Lower lobe of right lung (tissue), 2 donors: ENCODE measurements around the gene JMJD1C. TPM values are rescaled to one million over a fixed set of nuclear protein-coding genes. Genes with fewer than 3 reads are reported as not detected.

Experiments used
- ATAC-seq, 2 donors: fragments of 200-7000 bp; cut with Tn5 transposase; one replicate each; pipeline ENCODE4 v1.9.1; 2020 to 2022; ENCODE audit warnings: mild to moderate bottlenecking in 2 of 2, moderate library complexity in 2 of 2
- DNase-seq: peaks from one replicate; pipeline ENCODE4 v3.0.0-alpha.2; 2020
- H3K27ac ChIP-seq: fragments of 200-600 bp; one replicate; pipeline ENCODE4 v1.8.0; 2022
- H3K27me3 ChIP-seq: fragments of 200-600 bp; one replicate; pipeline ENCODE4 v1.8.0; 2022; ENCODE audit warnings: low read depth
- H3K36me3 ChIP-seq: fragments of 200-600 bp; one replicate; pipeline ENCODE4 v1.8.0; 2022; ENCODE audit warnings: mild to moderate bottlenecking
- H3K4me1 ChIP-seq: fragments of 200-600 bp; one replicate; pipeline ENCODE4 v1.8.0; 2022
- H3K4me3 ChIP-seq: fragments of 200-600 bp; one replicate; pipeline ENCODE4 v1.8.0; 2022; ENCODE audit warnings: mild to moderate bottlenecking
- H3K9me3 ChIP-seq: fragments of 200-600 bp; one replicate; pipeline ENCODE4 v1.8.0; 2022
- intact Hi-C: fragments of 100-400 bp; cut with DNase I; formaldehyde crosslinking; loops from one replicate; pipeline ENCODE4 v1.11.0; 2022
- total RNA-seq: library from RNA; stranded (reverse); fragmentation: NEBNext Ultra II Directional; extraction: Animal tissue kit (Norgen Biotek cat#: 25700); gene quantifications from one replicate; pipeline ENCODE4 v1.2.1, GENCODE V29; 2021
- TF ChIP-seq, protein P1 (sequence below): fragments of 200-600 bp; IDR thresholded peaks from one replicate; pipeline ENCODE4 v1.8.0; 2022; ENCODE audit warnings: antibody characterized with exemption, mild to moderate bottlenecking
- donor health status: DM: no; HTN: yes; CAD: no; lungs with severe emphysema.

JMJD1C gene
- total RNA-seq, 1 donor from 2014 or later = 100.0 TPM

DNA sequence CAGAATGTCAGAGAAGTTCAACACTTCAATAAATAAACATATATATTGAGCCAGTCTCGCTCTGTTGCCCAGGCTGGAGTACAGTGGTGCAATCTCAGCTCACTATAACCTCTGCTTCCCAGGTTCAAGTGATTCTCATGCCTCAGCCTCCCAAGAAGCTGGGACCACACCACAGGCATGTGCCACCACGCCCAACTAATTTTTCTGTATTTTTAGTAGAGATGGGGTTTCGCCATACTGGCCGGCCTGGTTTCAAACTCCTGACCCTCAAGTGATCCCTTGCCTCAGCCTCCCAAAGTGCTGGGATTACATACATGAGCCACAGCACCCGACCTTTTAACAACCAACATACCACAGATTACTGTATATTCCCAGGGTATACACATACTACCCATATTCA, 134.2 kb downstream of the JMJD1C start:
- ATAC-seq (no peak), DNase-seq (no peak)
- H3K9me3 ChIP-seq = no peaks in the 10 kb centered on the region
- no peaks in the 10 kb centered on the region for H3K4me1 ChIP-seq
- intact Hi-C loops = no loop called here
- H3K36me3 ChIP-seq = no peaks in the 10 kb centered on the region
- TF ChIP-seq, protein P1, sequence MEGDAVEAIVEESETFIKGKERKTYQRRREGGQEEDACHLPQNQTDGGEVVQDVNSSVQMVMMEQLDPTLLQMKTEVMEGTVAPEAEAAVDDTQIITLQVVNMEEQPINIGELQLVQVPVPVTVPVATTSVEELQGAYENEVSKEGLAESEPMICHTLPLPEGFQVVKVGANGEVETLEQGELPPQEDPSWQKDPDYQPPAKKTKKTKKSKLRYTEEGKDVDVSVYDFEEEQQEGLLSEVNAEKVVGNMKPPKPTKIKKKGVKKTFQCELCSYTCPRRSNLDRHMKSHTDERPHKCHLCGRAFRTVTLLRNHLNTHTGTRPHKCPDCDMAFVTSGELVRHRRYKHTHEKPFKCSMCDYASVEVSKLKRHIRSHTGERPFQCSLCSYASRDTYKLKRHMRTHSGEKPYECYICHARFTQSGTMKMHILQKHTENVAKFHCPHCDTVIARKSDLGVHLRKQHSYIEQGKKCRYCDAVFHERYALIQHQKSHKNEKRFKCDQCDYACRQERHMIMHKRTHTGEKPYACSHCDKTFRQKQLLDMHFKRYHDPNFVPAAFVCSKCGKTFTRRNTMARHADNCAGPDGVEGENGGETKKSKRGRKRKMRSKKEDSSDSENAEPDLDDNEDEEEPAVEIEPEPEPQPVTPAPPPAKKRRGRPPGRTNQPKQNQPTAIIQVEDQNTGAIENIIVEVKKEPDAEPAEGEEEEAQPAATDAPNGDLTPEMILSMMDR = no peak
- no peak overlapping the region for H3K4me3 ChIP-seq
- H3K27ac ChIP-seq = no peak overlapping the region
- no peaks in the 10 kb centered on the region for H3K27me3 ChIP-seq

DNA sequence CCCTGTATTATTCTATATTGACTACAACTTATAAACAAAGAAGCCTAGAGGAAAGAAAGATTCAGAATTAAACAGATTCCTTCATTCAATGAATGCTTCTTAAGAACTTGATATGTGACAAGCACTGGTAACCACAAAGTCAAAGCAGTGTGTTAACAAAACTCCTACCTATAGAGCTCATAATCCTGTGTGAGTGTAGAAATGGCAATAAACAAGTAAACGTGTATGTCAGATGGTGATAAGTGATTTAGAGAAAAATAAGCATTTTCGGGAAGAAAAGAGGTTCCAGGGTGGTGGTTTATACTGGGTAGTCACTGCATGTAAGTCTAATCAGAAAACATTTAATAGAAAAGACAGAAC, 141.3 kb downstream of the JMJD1C start:
- intact Hi-C loops = no loop called here
- Histone ChIP-seq H3K4me1 (no peaks in the 10 kb centered on the region), H3K4me3 (no peak overlapping the region), H3K36me3 (no peaks in the 10 kb centered on the region), H3K9me3 (no peaks in the 10 kb centered on the region), H3K27me3 (no peaks in the 10 kb centered on the region), H3K27ac (no peak overlapping the region)
- TF ChIP-seq, protein P1 = no peak
- DNase-seq (no peak), ATAC-seq (no peak)

DNA sequence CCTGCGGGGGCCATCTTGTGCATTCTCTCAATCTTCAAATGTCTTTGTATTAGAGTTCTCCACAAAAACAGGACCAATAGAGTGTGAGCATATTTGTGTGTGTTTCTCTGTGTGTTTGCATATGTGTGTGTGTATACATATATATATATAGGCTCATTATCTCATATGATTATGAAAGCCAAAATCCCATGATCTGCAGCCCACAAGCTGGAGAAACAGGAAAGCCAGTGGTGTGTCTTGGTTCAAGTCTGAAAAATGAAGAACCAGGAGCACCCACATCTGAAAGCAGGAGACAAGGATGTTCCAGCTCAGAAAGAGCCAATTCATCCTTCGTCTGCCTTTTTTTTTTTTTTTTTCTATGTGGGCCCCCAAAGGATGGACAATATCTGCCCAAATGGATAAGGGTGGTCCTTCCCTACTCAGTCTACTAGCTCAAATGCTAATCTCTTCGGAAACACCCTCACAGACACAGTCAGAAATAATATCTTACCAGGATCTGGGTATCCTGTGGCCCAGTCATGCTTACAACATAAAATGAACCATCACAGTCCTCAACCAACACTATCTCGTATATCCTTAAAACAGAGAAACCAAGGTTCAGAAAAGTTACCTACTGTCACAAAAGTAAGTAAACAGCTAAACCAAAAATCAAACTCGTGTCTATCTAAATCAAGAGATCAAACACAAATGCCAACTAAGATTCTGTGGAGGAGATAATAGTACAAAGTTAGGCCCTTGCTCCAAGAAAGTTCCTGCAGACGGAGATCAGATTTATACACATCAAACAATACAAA, 141.9 kb downstream of the JMJD1C start:
- no peak for DNase-seq
- intact Hi-C loops = no loop called here
- no peaks in the 10 kb centered on the region for H3K9me3 ChIP-seq
- TF ChIP-seq, protein P1 = no peak
- H3K4me1 ChIP-seq = no peaks in the 10 kb centered on the region
- no peak overlapping the region for H3K4me3 ChIP-seq
- no peaks in the 10 kb centered on the region for H3K27me3 ChIP-seq
- ATAC-seq = no peak
- H3K36me3 ChIP-seq = no peaks in the 10 kb centered on the region
- H3K27ac ChIP-seq = no peak overlapping the region

DNA sequence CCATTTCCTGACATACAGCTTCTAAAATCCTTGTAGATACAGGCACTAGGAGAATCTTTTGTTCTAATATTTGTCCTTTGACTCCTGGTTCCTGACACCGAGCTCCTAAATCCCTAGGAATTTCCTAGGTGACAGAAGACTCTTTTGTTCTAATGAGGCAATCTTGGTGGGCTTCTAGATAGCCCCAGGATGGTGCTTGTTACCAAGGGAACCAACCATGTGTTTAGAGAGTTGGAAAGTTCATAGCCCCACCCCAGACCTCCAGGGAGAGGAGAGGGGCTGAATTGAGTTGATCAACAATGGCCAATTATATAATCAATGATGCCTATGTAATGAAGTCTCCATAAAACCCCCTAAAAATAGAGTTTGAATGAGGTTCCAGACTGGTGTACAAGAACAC, 145.1 kb downstream of the JMJD1C start:
- Histone ChIP-seq H3K4me1 (no peaks in the 10 kb centered on the region), H3K27me3 (no peaks in the 10 kb centered on the region), H3K4me3 (no peak overlapping the region), H3K27ac (no peak overlapping the region), H3K36me3 (no peaks in the 10 kb centered on the region), H3K9me3 (no peaks in the 10 kb centered on the region)
- intact Hi-C loops = no loop called here
- DNase-seq (no peak), ATAC-seq (no peak)
- TF ChIP-seq, protein P1 = no peak

DNA sequence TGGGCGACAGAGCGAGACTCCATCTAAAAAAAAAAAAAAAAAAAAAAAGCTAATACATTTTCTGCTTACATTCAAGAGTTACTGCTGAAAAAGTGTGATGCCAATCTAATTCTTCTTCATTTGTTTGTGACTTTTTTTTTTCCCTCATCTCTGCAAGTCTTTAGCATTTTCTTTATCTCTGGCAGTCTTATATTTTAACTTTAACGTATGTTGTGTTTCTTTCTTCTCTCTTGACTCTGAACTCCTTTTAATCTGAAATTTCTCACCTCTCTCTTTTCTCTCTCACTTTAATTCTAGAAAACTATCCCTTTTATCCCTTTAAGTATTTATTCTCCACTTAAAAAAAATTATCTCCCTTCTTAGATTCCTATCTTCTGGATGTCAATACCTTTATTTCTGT, 146.5 kb downstream of the JMJD1C start:
- no peak overlapping the region for H3K4me3 ChIP-seq
- H3K27me3 ChIP-seq = no peaks in the 10 kb centered on the region
- no peak for ATAC-seq
- H3K4me1 ChIP-seq = no peaks in the 10 kb centered on the region
- no peak for DNase-seq
- H3K36me3 ChIP-seq = no peaks in the 10 kb centered on the region
- TF ChIP-seq, protein P1 = no peak
- no peak overlapping the region for H3K27ac ChIP-seq
- H3K9me3 ChIP-seq = no peaks in the 10 kb centered on the region
- intact Hi-C loops = no loop called here
